SU-DHL-6 (cell line): ENCODE results near the gene RRP15.

Source experiments
- EZH2phosphoT487 ChIP-seq: fragments of 200-600 bp; sonication (generic), shearing (Covaris generic); conservative IDR thresholded peaks from 2 replicates; pipeline ENCODE4 v1.6.1; 2018; ENCODE audit warnings: mild to moderate bottlenecking, antibody characterized with exemption, low read length, moderate library complexity, mixed read lengths
- TF ChIP-seq, protein P1 (sequence below): fragments of 200-600 bp; sonication (generic); IDR thresholded peaks from one replicate; pipeline ENCODE4 v1.5.1; 2017; ENCODE audit warnings: antibody characterized with exemption, mild to moderate bottlenecking, low read length, moderate library complexity; ENCODE audit not compliant: insufficient read depth, poor library complexity, severe bottlenecking

DNA sequence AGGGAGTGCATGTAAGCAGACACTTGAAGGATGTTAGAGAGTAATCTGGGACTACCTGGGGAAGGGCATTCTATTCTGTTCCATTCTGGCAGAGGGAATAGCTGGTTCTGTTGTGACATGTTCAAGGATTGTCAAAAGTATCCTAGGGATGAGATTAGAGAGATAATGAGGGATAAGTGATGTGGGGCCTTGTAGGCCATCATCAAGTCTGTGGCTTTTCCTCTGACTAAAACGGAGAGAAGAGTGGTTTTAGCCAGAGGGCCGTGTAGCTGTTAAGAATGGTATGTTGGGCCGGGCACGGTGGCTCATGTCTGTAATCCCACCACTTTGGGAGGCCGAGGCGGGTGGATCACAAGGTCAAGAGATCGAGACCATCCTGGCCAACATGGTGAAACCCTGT is 83.6 kb downstream of the RRP15 start:
- TF ChIP-seq, protein P1, sequence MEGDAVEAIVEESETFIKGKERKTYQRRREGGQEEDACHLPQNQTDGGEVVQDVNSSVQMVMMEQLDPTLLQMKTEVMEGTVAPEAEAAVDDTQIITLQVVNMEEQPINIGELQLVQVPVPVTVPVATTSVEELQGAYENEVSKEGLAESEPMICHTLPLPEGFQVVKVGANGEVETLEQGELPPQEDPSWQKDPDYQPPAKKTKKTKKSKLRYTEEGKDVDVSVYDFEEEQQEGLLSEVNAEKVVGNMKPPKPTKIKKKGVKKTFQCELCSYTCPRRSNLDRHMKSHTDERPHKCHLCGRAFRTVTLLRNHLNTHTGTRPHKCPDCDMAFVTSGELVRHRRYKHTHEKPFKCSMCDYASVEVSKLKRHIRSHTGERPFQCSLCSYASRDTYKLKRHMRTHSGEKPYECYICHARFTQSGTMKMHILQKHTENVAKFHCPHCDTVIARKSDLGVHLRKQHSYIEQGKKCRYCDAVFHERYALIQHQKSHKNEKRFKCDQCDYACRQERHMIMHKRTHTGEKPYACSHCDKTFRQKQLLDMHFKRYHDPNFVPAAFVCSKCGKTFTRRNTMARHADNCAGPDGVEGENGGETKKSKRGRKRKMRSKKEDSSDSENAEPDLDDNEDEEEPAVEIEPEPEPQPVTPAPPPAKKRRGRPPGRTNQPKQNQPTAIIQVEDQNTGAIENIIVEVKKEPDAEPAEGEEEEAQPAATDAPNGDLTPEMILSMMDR: no peak
- TF ChIP-seq EZH2phosphoT487: no peak
